Activated CD4-positive, alpha-beta T cell treated with anti-CD3 and anti-CD28 coated beads, Interleukin-10, Interleukin-2, amounts not matched to agents 100 ng/mL and 50 ng/mL, durations not matched to agents 16 hours and 8 hours (primary cell): ENCODE results near the gene IL1RAPL1.

Source experiments
- DNase-seq: peaks from one replicate; pipeline ENCODE4 v3.0.0-alpha.2; 2020

Gene IL1RAPL1

GRCh38 chrX:28586981-28587551, at the start of gene IL1RAPL1:
TSS of gene IL1RAPL1 (plus strand) at chrX:28587446.
- no peak for DNase-seq

- DNase-seq, result no peak
These were observed 44.5 kb upstream of the IL1RAPL1 start for GRCh38 chrX:28542791-28543190.

DNA sequence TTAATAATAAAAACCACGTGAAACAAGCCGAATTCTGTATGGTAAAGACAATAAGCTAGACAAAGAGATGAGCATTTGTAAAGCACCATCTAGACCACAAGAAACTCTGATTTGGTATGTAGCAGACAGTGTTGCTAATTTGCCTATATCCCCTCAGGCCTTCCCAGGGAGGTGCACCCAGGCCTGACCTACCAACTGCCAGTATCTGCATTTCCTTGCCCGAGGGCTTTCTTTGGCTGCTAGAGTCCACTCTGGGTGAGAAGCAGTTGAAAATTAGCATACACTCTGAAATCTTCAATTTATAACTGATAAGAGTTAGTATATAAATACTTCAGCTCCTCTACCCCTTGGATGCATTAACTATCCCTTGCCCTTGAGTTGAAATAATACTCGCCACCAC, 37.4 kb upstream of the IL1RAPL1 start:
- DNase-seq, result no peak

- no peak for DNase-seq
These were observed 36.8 kb upstream of the IL1RAPL1 start for GRCh38 chrX:28550331-28550872.

- no peak for DNase-seq
These were observed 34.9 kb upstream of the IL1RAPL1 start for GRCh38 chrX:28552322-28552721.

DNA sequence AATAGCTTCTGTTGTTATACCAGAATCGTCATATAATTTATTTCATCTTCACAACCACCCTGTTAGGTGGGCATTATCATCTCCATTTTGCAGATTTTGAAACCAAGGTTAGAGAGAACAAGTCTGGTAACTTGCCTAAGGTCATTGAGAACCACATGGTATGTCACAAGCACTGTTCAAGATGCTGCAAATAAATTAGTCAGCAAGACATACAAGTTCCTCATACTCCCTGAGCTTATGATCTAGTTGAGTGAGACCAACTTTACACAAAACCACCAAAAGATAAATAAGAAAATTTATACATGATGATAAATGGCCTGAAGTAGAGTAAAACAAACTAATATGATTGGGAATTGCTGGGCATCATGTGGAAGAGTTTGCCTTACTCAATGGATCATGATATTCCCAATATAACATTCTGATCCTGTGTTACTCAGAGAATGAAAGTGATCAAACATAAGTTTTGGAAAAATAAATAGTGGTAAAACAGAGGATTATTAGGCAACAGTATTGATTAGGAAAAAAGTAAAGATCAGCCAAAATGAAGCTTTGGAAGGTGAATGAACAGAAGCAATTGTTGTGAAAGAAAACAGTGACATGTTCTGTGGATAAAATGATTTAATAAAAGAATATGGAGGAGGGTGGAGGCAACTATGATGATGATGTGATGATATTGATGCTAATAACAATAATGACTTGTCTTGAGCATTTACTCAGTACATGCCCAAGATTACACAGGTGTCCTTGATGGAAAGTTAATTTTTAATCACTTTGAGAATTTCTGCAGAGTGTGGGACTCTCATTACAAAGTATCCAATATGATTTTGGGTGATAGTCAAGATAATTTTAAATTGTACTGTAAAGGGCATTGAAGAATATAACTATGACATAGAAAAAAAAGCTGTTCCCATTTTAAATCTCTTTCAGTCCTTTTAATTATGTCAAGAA, 34.1 kb upstream of the IL1RAPL1 start:
- DNase-seq, result no peak

- no peak for DNase-seq
These were observed 11.1 kb upstream of the IL1RAPL1 start for GRCh38 chrX:28576117-28576516.

DNA sequence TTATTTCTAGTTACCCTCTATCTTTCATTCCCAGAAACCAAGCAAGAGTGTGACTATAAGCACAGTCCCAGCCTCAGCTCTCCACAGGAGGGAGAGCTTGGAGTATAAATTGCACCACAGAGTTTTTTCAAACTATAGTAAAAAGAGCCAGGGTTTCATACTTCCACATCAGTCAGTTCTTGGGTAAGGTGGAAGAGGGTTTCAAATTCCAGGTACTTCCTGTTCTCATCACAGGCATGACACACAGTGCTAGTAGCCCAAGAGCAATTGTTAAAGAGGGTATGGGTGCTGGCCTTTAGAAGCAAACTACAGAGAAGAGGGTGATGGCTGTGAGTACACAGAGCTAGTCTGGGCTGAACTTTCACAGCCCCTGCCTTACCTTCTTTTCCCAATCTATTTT, 5.7 kb upstream of the IL1RAPL1 start:
- DNase-seq, result no peak

GRCh38 chrX:28582511-28582910, 4.7 kb upstream of the IL1RAPL1 start:
- no peak for DNase-seq

DNA sequence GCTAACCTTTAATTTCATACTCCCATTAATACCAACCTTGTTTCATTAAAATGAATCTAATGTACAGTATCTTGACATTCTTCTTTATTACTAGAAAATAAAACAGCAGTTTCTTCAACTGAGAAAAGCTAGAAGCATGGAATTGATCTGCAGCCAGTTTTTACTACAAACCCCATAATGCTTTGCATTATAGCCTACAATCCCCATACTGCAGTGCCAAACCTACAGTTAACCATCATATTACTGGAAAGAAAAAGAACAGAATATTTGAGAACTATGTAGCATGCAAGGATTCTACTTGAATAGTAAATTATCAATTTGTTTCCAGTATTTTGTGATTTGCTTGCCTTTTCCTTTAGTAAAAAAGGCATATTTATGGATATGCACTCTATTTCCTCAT, 3.2 kb upstream of the IL1RAPL1 start:
- DNase-seq, result no peak

GRCh38 chrX:28585767-28586166, 1.5 kb upstream of the IL1RAPL1 start:
- DNase-seq, result no peak

- no peak for DNase-seq
These were observed 960 bp upstream of the IL1RAPL1 start for GRCh38 chrX:28586286-28586685.

DNA sequence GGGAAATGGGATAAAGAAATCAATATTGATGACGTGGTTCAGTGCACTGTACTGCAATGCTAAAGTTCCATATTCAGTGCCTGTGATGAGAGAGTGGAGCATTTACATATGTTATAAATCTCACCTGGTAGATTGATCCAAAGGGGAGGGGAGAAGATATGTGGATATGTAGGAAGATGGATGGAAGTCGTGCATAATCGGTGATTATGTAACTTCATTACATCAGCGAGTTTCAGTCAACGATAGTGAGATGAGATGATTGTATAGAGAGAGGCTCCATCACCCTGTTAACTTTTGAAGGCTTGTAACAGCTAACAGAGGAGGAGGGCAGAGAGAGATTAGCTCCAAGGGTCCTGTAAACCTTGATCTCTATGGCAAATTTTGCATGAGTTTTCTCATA, 1.8 kb downstream of the IL1RAPL1 start:
- DNase-seq, result no peak

- no peak for DNase-seq
These were observed 3.1 kb downstream of the IL1RAPL1 start for GRCh38 chrX:28590396-28590795.

GRCh38 chrX:28591542-28591941, 4.3 kb downstream of the IL1RAPL1 start:
- DNase-seq, result no peak

- DNase-seq, result no peak
These were observed 8.1 kb downstream of the IL1RAPL1 start for GRCh38 chrX:28595346-28595745.

DNA sequence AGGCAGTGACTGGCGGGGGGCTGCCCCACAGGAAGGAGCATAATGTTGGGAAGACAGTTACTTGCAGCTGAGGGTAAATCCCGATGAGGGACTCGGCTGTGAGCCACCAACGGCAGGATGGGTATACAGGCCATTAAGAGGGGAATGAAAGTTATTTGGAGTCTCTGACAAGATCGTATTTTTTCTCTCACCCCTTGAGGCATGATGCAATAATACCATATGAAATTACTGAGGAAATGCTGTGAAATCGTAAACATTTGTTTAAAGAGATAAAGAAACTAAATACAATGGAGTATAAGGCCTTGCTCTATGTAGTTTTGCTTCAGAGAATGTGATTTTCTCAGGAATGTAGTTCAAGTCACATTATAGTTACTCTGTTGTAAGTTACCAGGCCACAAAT, 12.7 kb downstream of the IL1RAPL1 start:
- DNase-seq, result no peak

DNA sequence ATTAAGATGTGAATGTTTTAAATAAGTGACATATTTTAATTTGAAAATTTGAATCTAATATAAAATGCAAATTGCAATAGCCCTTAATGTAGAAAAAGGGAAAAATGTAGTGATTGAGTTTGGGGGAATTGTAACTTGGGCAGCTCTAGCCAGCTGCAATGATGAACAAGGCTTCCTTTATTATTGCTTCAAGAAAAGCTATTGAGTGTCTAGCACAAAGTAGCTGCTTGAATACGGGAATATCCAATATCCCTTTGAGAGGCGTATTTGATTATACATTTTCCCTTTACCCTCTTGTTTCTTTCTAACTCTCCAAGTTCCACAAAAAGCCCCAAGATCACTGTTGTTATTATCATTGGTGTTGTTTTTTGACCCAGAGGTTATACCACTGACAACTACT, 21.8 kb downstream of the IL1RAPL1 start:
- DNase-seq, result no peak

- no peak for DNase-seq
These were observed 22.8 kb downstream of the IL1RAPL1 start for GRCh38 chrX:28609917-28610613.

DNA sequence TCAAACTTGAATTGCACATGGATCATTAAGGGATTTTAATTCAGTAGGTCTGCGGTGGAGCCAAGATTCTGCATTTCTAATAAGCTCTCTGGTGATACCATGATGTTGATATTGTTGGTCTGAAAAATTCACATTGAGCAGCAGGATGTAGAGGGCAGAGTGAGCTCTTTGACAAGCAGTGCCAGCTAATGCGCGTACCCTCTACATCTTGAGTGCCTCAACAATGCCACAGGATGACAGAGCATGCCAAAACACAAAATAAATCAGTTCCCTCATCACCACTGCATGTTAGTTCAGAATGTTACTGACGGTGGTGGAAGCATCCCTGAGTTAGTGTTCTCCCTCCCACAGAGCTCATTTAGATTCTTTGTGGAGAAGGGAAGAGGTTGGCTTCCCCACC, 23.5 kb downstream of the IL1RAPL1 start:
- no peak for DNase-seq

DNA sequence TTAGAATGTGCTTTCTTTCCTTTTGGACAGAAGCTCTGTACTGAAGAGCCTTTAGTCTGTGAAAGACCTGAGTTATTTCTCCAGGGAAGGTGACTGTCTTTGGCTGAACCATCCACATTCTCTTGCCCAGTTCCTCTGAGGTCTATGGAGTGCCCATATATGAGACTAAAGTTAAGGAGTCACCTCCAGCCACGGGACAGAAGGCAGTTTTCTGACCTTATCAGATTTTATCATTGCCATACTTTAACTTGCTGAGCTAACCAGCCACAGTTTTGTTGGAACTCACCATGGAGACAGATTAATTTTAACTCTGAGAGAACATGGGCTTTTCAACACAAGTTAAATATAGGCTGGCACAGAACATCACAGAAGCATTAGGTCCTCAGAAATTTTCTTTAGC, 26.3 kb downstream of the IL1RAPL1 start:
- no peak for DNase-seq

- DNase-seq, result no peak
These were observed 38.0 kb downstream of the IL1RAPL1 start for GRCh38 chrX:28625223-28625622.

DNA sequence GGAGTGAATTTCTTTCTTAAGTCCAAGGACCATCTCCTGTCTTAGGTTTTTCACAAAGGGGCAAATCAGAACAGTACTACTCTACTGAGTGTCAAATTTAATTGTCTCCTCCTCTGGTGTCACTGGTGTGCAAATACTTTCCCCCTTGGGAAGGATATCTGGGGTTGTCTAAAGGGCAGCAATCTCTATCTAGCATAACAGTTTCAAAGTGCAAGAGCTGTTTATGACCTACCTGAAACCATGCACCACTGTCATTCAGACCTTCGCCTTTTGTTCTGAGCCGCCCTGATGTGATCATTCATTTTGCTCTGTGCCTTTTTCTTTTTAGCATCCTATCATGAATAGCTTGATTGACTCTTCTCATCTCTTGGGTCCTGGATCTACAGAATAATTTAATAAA, 39.3 kb downstream of the IL1RAPL1 start:
- no peak for DNase-seq

DNA sequence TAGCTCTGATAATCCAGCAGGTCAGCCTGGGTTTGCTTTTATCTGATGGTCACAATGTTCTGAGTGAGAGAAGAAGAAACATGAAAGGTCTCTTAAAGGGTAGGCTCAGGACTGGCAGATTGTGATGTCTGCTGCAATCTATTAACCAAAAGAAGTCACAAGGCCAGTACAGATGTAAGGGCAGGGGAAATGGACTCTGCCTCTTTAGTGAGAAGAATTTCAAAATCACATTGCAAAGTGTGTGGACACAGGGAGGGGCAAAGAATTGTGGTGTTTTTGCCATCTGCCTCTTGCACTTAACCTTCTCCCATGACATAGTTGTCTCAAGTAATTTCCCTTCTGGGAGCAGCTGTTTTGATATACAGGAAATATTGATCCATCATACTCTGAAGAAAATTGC, 40.9 kb downstream of the IL1RAPL1 start:
- DNase-seq, result no peak
